RPMI8226 (cell line): ENCODE measurements around the gene JCAD.

Experiments used
- DNase-seq: peaks from one replicate; pipeline ENCODE4 v3.0.0-alpha.2; 2015

Gene JCAD

DNA sequence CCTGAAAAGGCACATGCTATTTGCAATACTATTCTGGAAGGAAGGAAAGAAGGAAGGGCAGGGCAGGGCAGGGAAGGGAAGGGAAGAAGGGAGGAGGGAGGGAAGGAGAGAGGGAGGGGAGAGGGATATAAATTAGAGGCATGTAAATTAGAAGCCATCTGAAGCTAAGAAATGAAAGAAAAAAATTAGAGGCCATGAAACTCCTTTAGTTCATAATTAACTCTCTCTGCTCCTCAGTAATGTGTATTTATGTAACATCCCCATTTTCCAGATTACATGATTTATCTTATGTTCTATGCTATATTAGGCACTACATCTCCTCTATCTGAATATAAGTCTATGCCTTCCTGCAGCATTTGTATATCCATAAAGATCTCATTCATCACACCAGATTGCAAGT, 12.7 kb upstream of the JCAD start:
- DNase-seq = no peak

DNA sequence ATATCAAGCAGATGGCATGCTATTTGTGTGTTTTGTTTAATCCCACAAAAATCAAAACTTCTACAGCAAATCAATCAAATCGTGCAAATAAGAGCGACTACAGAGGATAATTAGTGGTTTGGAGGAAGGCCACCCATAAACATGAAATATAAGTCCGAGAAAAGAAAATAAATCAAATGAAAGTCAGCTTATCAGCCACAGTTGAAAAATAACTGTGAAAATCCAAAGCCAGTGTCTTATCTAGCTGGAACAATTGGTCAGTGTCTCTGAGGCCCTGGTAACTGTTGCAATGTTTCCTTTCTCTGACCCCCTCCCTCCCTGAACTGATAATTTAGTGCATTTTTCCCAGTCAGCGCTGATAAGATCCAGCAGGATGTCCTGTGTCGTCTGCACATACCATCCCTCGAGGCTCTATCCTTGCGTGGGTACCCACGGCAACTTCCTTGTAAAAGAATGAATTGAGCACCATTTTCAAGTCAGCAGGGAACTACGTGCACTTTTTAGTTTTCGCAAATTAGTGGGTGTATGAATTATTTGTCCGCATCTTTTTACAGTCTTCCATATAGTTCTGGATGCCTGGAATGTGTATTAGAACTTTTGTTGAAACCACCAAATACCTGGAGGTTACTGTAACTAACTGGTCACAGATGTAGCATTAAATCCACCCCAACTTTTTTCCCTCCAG, 10.8 kb upstream of the JCAD start:
- DNase-seq = no peak

DNA sequence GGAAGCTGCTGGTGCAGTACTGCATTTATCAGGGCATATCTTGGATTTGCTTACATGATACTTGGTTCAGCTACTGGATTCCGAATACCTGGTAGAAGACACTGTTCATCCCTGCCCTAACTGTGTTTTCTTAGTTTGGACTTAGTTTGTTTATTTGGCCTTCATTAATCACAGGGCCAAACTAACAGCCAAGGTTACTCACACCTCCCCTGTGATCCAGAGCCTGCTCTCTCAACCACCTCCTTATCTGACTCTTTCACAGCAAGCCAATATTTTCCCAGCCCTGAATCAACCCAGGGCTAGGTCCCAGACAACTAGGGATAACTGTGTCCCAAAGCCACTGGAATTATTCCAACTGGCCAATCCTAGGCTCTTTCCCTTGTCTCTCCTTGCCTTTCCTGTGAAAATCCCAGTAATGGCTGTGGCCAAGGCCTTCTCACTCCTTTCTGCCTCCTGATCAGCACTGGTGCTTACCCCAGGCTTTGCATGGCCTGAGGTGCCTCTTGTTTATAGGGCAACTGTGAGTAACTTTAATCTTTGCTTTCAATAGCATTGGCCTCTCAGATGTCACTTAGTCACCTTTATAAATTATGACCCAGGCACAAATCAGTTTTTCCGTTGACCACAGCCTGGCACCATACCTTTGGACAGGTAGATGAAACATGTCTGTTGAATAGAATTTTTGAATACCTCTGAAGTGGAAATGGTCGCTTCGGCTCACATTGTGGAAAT, 9.3 kb upstream of the JCAD start:
- no peak for DNase-seq

DNA sequence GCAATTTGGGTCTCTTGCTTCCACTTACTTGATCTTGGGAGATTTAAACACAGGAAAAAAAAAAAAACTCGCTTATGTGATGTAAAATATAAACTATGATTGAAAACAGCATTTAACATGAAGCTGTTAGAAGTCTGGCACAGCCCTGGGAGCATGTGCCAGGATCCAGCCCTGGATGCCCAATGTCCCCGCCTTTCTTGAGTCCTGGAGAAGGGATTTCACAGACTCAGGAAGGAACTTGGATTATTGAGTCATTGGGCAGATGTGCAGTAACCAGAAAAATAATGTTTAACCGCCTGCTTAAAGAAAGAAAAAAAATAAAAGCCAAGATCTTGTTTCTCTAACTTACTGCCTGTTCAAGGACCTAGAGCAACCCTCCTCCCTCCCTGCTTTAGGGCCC, 3.7 kb upstream of the JCAD start:
- no peak for DNase-seq

DNA sequence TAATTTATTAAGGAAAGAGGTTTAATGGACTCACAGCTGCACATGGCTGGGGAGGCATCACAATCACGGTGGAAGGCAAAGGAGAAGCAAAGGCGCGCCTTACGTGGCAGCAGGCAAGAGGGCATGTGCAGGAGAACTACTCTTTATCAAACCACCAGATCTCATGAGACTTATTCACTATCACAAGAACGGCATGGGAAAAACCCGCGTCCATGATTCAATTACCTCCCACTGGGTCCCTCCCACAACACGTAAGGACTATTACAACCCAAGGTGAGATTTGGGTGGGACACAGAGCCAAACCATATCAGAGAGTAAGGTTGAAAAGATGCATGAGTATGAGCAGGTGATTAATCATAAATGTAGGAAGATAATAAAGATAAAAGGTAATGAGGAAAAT, 3.2 kb upstream of the JCAD start:
- DNase-seq = no peak

DNA sequence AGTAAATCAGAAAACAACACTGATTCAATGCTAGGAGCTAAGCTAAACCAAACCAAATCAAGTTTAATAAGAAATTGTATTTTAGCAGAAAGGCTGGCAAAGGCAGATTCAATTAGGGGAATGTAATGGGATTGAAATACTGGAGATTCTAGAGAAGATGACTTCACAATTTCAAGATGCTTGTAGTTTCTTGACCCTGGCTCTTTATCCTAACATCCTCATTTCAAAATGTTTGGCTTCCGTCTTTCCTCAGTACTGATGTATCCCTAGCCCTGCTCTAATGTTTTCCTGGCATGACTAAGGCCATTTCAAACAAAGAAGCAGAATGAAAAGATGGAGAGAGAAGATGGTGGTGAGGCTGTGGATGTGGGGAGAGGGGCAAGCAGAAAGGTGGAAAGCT, 2.7 kb upstream of the JCAD start:
- DNase-seq = no peak

DNA sequence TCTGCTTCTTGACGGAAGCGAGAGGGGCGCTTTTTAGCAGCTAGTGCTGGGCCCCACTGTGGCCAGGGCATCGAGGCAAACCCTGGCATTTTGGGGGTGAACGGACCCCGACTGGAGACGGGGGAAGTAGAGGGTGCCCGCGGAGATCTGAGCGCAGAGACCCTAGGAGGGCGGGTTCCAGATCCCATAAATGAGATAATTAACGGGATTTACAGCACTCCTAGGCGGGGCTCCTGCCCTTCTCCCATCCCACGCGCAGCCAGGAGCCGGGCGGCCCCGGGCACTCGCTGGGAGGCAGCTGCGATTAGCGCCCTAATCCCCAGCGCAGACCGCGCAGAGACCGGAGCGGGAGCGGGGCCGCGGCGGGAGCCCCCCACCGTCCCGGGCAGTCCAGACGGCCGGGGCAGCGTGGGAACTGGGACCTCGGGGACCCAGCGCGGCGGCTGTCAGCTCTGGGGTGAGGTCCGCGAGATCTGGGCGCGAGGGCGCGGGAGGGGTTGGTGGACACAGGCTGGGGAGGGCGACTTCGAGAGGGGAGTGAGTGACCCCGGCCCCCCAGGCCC, 735 bp downstream of the JCAD start:
- no peak for DNase-seq

DNA sequence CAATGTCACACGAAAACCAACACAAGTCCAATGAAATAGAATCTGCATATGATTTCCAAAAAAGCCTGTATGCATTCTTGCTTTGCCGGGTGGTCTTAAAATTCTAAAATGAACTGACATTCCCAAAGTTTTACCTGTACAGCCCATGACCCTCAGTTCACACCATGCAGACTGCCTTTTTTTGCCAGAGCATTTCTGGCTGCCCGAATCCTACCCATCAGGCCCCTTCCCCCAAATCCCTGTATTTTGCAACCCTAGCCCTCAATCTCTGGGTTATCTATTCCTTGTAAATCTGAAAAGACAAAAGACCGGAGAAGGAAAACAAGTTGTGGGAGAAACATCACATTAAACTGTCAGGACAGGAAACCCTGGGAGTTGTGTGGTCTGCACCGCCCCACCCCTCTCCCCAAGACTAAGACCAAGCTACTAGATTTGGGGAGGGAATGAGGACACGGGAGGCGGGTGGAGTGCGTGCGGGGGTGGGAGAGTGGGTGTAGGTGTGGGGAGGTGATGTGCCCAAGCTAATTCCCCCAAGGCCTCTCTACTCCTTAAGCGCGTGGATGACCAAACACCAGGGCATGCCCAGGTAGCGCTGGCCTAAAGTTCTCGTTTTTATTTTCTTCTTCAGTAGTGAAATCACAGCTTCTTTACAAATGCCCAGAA, 1.4 kb downstream of the JCAD start:
- DNase-seq = no peak

DNA sequence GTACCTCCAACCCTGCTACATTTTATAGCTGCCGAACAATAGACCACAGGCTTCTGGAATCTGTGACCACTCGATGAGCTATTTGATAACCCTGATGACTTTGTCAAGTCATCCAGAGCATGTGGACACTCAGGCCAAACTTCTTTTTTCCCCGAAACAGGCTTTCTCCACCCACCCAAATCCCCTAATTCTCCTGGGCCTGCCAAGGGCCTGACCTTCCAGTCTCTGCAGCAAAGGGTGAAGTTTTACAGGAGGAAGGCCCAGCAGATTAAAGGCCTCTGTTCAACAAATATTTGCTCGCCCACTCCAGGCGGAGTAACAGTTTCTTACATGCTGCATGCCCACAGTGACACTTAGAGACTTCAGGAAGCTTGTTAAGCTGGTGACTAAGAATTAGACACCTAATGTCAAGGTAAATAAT, 2.0 kb downstream of the JCAD start:
- no peak for DNase-seq

DNA sequence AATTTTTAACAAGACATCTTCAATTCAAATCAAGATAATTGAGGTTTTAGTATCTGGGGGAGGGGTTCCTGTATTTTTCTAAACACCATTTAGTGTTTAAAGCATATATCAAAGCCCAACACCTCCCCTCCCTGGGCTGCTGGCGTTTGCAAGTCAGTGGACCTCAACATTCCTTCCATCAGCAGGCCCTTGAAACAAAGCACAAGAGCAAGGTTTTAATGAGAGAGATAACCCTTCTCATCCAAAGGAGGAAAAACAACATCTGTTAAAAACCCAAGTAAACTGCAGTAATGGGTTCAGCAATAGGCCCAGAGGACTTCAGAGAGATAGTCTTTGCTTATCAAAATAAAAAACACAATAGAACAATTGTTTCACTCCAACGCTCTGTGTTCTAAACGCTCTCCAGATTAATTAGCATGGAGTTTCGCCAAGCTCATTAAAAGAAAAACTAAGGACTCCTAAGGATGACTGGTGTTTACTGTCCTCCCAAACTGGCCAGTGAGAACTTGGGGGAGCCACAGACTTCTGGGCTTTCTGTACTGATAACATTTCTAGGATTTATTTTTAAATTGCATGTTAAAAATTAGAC, 2.5 kb downstream of the JCAD start:
- no peak for DNase-seq

DNA sequence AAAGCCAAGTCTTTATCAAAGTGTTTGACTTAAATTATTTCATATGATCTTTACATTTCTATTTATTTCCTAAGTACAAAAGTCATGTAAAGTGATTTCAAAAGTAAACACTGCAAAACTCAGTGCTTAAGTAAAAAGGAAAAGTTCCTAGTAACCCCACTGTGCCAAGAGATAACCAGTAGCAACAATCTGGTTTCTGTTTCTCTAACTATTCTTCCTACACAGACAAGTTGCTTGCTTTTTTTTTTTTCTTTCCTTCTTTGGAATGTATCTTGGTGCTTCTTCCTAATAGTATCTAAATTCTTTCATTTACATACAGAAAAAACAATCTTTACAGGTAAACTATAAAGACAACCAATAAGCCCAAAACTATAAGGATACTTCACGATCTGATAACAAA, 3.1 kb downstream of the JCAD start:
- no peak for DNase-seq

DNA sequence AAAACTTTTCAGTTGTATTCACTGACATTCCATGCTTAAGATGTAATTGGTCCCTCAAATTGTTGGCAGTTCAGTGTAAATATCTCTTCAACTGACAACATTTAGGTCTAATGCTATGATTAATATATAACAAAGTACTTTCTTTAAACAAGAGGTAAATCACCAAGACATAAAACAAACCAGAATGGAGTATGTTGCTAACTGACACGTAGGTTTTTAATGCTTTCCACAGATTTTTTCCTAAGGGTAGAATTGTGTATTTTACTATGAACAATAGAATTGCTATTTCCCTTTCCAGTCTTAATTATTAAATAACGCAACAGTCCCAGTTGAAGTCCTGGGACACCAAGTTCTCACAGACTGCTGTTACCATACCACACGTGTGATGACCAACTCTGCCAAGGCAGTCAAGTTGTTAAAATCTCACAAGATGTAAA, 4.1 kb downstream of the JCAD start:
- DNase-seq = no peak

DNA sequence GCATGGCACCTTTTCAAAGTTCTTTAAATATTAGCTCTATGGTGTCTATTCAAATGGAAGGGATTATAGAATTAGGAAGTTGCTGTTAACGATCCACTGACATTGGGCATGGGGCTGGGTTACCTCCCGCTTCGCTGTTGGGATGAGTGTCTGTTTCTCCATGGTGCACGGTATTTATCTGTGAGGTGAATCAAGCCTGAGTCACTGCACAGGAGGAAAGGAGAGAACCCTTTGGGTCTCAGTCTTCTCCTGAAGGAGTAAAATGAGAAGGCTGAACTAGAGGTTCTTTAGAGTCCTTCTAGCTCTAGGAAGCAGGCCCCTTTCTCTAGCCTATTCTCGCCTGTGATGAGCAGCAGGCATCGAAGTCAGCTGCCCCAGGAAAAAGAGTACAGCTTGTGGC, 7.3 kb downstream of the JCAD start:
- DNase-seq = no peak

DNA sequence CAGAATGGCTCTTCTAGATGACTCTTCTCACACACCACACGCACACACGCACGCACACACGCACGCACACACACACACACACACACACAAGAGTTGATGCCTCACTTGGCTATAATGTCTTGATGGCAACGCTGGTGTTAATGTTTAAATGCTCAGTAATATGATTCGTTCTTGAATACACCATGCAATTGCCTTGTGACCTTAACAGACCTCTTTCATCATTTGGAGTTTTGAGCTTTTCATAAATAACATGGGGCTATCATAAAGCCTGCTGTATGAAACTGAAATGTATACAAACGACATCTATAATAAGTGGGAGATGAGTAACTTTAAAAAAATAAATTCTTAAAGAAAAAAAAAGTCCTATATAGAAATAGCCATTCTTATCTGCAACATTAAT, 8.2 kb downstream of the JCAD start:
- no peak for DNase-seq

DNA sequence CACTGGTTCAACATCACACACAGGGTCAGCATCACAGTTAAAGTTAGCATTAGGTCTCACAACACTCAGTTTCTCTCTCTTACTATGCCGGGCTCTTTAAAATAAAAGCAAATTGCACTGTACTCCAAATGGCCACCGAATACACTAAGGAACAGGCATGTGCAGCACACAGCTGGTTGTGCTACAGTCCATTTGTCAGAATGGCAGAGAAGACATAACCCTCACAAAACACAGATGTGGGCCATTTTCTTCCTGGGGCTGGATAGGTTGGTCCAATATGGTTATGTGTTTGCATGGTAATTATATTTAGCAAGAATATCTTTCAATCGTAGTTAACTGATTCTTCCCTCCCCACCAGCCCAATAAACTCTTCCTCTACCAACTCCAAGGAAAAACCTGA, 9.0 kb downstream of the JCAD start:
- DNase-seq = no peak

DNA sequence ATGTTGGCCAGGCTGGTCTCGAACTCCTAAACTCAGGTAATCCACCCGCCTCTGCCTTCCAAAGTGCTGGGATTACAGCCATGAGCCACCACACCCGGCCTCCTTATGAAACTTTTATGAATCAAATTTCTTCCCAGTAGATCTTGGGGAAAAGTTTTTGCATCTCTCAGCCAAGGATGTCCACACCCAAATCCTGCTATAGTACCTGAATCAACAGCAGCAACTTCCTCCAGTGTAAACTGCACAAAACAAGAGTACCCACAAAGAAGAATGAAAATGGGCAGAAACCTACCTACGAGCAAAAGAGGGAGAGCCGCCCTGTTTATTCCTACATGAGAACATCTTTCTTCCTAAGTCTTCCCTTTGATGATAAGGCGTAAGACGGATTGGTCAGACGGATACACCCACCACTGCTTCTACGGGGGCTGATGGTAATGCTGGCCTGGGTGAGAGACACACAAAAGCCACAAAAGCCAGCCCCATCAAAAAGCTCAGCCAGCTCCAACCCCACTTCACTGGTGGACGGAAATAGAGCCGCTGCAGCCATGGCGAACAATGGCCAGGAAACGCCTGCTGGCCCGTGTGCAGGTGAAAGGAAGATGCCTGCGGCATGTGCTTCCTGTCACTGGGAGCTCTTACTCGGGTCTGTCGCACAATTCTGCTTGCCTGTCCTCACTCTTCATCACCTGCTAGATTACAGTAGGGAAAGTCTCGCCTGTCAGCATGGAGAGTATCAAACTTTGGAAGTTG, 10.4 kb downstream of the JCAD start:
- no peak for DNase-seq

DNA sequence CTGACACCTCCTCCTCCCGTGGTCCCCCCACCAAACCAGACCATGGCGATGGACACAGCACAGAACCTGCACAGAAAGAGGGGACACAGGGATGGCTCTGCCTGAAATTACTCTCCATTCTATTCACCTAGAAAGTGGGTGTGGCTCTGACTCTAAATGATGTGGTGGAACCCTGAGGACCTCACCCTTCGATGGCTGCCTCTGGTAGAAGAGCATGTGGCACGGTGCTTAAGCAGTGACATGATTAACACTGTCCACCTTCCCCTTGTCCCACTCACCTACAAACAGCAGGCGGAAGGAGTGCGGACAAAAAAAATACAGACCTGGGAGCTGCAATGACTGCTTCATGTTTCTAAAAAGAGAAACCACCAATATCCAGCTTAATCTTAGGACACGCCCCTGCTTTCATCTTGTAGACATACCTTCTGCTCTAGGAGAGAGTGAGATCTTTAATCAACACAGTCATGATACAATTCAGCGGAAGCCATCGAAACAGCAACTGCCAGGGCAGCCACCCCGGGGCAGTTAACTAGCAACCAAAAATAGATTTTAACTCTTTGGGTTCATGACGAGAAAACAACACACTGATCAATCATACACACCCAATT, 11.4 kb downstream of the JCAD start:
- no peak for DNase-seq

DNA sequence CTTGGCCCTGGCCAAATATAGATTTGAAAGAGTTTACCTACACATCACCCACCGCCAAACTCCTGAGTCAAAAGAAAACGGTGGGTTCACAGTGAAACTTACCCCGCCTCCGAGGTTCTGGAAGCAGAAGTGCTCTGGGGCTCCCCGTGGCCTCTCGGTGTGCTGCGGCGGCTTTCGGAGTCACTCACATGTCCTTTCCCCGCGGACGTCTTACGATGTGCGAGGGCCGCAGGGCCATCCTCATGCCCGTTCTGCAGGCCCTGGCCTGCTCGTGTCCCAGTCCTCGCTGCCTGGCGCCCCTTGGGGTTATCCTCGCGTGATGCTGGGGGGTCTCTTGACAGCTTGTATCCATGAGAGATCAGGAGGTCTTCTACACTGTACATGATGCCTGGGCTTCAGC, 12.0 kb downstream of the JCAD start:
- no peak for DNase-seq

DNA sequence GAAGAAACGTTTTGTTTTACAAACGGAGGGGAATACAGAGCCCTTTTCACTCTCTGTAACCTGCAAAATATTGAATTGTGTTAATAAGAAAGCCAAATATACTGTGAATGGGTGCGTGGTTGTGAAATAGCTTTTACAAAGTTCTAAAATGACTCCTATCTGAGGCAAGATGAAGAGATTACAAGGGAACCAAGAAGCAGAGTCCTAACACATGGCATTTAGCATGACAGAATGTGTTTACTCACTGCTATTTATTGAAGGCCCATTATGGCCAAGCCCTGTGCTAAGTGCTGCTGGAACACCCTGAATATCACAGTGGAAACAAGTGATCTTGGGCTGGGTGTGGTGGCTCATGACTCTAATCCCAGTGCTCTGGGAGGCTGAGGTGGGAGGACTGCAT, 12.9 kb downstream of the JCAD start:
- no peak for DNase-seq

DNA sequence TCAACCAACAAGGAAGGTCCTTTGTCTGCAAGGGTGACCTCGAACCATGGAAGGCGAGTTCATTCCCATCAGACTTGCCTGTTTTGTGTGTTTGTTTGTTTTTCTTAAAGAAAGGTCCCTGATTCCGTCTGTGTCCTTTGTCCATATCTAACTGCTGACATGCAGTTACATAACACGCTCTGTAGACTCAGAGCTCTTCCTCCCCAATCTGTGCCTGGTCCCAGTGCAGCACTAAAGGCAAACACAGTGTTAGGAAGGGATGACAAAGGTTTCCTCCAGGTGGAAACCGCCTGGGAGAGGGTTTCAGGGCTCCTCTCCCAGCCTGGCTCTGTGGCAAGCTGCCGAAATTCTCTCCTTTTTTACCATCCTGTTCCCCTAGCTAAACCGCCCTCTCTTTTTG, 13.4 kb downstream of the JCAD start:
- no peak for DNase-seq

DNA sequence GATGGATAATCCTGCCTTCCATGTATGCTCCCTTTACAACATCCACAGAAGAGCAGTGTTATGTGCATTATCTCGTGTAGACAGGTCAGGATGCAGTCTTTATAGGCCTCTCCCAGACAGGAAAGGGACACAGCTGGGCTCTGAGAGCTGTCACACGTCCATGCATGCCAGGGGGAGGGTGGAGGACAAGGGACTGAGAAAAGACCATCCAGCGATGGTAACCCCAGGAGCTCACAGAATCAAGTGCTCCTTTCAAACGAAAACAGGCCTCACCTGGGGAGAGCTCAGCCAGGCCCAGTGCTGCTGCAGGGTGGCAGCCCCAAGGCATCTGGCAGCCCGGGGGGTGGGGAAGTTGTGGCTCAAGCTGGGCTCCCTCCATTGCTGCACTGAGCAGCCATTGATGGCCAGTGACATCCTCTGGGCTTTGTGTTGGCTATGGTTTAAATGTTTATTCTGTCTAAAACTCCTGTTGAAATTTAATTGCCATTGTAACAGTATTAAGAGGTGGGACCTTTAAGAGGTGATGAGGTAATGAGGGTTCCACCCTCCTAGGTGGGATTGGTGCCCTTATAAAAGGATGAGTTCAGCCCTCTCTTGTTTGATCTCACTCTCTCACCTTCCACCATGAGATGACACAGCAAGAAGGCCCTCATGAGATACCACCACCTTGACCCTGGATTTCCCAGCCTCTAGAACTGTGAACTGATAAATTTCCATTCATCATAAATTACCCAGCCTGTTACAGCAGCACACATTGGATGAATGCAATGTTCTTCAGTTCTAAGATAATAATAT, 15.7 kb downstream of the JCAD start:
- no peak for DNase-seq

DNA sequence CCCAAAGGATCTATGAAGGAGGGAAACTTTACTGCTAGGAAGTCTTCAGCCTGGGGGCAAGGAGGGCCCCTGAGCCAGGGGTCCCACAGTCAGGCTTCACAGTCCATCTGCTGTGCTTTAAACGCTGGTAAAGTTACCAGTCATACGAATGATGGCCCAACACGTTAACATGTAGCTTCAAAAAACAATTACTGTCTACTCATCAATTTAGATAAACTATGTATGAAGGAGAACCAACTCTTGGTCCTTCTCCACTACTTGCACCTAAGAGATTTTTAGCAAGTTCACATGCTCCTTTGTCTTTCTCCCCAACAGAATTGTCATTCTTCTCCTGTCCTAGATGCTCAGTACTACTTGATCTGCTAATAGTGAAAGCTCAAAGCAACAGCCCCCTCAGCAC, 16.6 kb downstream of the JCAD start:
- no peak for DNase-seq
